ENCODE data around the gene MAP3K13.
"Not testable (repeated sequence)": the region's sequence is repeated elsewhere in the genome, so short reads cannot be mapped to it uniquely, and the experiment has no call there.

DNA sequence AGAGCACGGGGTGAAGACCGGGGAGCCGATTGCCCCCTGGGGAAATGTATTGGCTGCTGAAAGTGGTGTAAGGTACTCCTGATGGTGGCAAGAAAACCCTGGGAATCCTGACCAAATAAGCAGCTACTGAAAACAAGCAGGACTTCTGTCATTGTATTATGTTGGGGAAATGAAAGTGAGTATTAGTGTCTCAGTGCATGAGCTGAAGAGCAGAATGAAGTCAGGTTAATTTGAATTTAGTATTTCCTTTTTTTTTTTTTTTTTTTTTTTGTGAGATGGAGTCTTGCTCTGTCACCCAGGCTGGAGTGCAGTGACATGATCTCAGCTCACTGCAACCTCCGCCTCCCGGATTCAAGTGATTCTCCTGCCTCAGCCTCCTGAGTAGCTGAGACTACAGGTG lies 103.2 kb downstream of the MAP3K13 start:
- TF ChIP-seq, protein P1, sequence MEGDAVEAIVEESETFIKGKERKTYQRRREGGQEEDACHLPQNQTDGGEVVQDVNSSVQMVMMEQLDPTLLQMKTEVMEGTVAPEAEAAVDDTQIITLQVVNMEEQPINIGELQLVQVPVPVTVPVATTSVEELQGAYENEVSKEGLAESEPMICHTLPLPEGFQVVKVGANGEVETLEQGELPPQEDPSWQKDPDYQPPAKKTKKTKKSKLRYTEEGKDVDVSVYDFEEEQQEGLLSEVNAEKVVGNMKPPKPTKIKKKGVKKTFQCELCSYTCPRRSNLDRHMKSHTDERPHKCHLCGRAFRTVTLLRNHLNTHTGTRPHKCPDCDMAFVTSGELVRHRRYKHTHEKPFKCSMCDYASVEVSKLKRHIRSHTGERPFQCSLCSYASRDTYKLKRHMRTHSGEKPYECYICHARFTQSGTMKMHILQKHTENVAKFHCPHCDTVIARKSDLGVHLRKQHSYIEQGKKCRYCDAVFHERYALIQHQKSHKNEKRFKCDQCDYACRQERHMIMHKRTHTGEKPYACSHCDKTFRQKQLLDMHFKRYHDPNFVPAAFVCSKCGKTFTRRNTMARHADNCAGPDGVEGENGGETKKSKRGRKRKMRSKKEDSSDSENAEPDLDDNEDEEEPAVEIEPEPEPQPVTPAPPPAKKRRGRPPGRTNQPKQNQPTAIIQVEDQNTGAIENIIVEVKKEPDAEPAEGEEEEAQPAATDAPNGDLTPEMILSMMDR (IDR thresholded peaks at IDR 0.05): not testable (repeated sequence)
- not testable (repeated sequence) for TF ChIP-seq POLR2A (IDR thresholded peaks at IDR 0.05)

All from adrenal gland (tissue), 5 donors.